Hepatocyte (in vitro differentiated cells): ENCODE data around the gene TTC9. TPM values are rescaled to one million over a fixed set of nuclear protein-coding genes. Genes with fewer than 3 reads are reported as not detected.

Experiments
- DNase-seq: peaks from one replicate; pipeline ENCODE4 v3.0.0-alpha.2; 2016; ENCODE audit warnings: low spot score
- H2AFZ ChIP-seq: fragments of 200-600 bp; sonication (generic); 2 replicates; pipeline ENCODE4 v1.6.0; 2016; ENCODE audit warnings: antibody characterized with exemption, mild to moderate bottlenecking
- H3K27ac ChIP-seq: fragments of 200-600 bp; sonication (generic); 2 replicates; pipeline ENCODE4 v1.5.1; 2016; ENCODE audit warnings: mild to moderate bottlenecking
- H3K27me3 ChIP-seq: fragments of 200-600 bp; sonication (generic); 2 replicates; pipeline ENCODE4 v1.6.1; 2016
- H3K36me3 ChIP-seq: fragments of 200-600 bp; sonication (generic); replicated peaks from 2 replicates; pipeline ENCODE4 v1.5.1; 2016; ENCODE audit warnings: low read depth; ENCODE audit not compliant: insufficient read depth
- H3K4me1 ChIP-seq: fragments of 200-600 bp; sonication (generic); 2 replicates; pipeline ENCODE4 v1.5.1; 2016; ENCODE audit warnings: mild to moderate bottlenecking, moderate library complexity; ENCODE audit not compliant: insufficient read depth
- H3K4me2 ChIP-seq: fragments of 200-600 bp; sonication (generic); 2 replicates; pipeline ENCODE4 v1.6.0; 2016
- H3K4me3 ChIP-seq: fragments of 200-600 bp; sonication (generic); 2 replicates; pipeline ENCODE4 v1.5.1; 2016; ENCODE audit warnings: mild to moderate bottlenecking
- H3K79me2 ChIP-seq: fragments of 200-600 bp; sonication (generic); 2 replicates; pipeline ENCODE4 v1.6.0; 2017; ENCODE audit warnings: mild to moderate bottlenecking
- H3K9me2 ChIP-seq: fragments of 200-600 bp; sonication (generic); replicated peaks from 2 replicates; pipeline ENCODE4 v1.6.0; 2017; ENCODE audit warnings: mild to moderate bottlenecking; ENCODE audit not compliant: insufficient read depth
- H3K9me3 ChIP-seq: fragments of 200-600 bp; sonication (generic); 2 replicates; pipeline ENCODE4 v1.5.1; 2016; ENCODE audit warnings: low read depth, mild to moderate bottlenecking
- H4K20me1 ChIP-seq: fragments of 200-600 bp; sonication (generic); 2 replicates; pipeline ENCODE4 v1.6.0; 2016; ENCODE audit warnings: mild to moderate bottlenecking; ENCODE audit not compliant: insufficient read depth, poor library complexity, severe bottlenecking
- CTCF ChIP-seq: fragments of 200-600 bp; sonication (generic); IDR thresholded peaks from 2 replicates; pipeline ENCODE4 v1.5.1; 2016; ENCODE audit warnings: antibody characterized with exemption, mild to moderate bottlenecking; ENCODE audit not compliant: poor library complexity
- EZH2 ChIP-seq: fragments of 200-600 bp; sonication (generic); IDR thresholded peaks from 2 replicates; pipeline ENCODE4 v1.6.1; 2016; ENCODE audit warnings: antibody characterized with exemption, mild to moderate bottlenecking, borderline replicate concordance
- EZH2phosphoT487 ChIP-seq: fragments of 200-600 bp; sonication (generic); IDR thresholded peaks from one replicate; pipeline ENCODE4 v1.6.1; 2018; ENCODE audit warnings: antibody characterized with exemption, mild to moderate bottlenecking, low read depth, moderate library complexity; ENCODE audit not compliant: unreplicated experiment, severe bottlenecking
- WGBS: methylation state at CpG from one replicate; pipeline ENCODE4 v1.1.6; 2016; ENCODE audit warnings: low lambda C conversion rate; ENCODE audit errors: missing lambda C conversion rate; 5-methylcytosine and 5-hydroxymethylcytosine counted together
- polyA plus RNA-seq: library from polyadenylated mRNA; unstranded; fragments of >200 nt; fragmentation: Nextera tagmentation; extraction: Ambion mirVana; gene quantifications from 2 replicates; pipeline ENCODE4 v1.2.1, GENCODE V29; 2016
- total RNA-seq: library from RNA; depleted of rRNA; stranded (reverse); fragments of >200 nt; gene quantifications from 2 replicates; pipeline ENCODE4 v1.2.3, GENCODE V29; 2014

Gene TTC9
- total and polyA plus RNA-seq, 2 experiments from 2014 or later: 3.6 to 4.9 TPM

DNA sequence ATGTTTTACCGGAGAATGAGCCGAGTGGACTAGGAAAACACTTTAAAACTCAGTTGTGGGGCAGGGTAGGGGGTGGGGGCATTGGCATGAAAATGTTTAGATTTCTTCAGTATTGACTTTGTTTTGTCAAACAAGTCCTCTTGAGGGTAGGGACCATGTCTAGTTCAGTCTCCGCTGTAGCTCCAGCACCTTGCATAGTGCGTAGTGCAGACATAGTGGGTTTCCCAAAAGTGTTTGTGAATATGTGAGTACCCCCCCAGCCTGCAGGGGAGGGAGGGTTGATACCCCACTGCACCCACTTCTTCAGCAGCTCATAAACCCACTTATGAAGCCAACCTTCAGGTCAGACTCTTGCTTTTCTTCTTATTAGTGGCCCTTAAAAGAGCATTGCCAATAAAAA is 71.4 kb downstream of the TTC9 start:
- 79% methylated on average over 4 of the region's 4 CpGs for WGBS
- TF ChIP-seq EZH2 (no peak), CTCF (no peak), EZH2phosphoT487 (no peak)
- H3K4me3 ChIP-seq: no peak overlapping the region

GRCh38 chr14:70713511-70713916 is 71.8 kb downstream of the TTC9 start:
- Histone ChIP-seq H3K27ac (no peak overlapping the region), H2AFZ (no peak overlapping the region), H3K4me2 (no peak overlapping the region), H3K36me3 (no peaks in the 10 kb centered on the region), H3K4me1 (peaks cover 12% of the 10 kb centered on the region), H3K79me2 (no peaks in the 10 kb centered on the region), H3K27me3 (no peaks in the 10 kb centered on the region), H4K20me1 (no peaks in the 10 kb centered on the region), H3K9me2 (no peaks in the 10 kb centered on the region), H3K9me3 (no peaks in the 10 kb centered on the region), H3K4me3 (no peak overlapping the region)
- TF ChIP-seq CTCF: no peak
- no peak for TF ChIP-seq EZH2phosphoT487
- TF ChIP-seq EZH2: no peak
- 41% methylated on average over 3 of the region's 3 CpGs for WGBS
- no peak for DNase-seq

More for the DNA sequence above, 71.4 kb downstream of the TTC9 start:
- no peaks in the 10 kb centered on the region for H3K79me2 ChIP-seq
- no peak overlapping the region for H3K4me2 ChIP-seq
- no peaks in the 10 kb centered on the region for H3K9me2 ChIP-seq
- no peaks in the 10 kb centered on the region for H3K9me3 ChIP-seq
- H3K4me1 ChIP-seq: peaks cover 12% of the 10 kb centered on the region
- no peak for DNase-seq
- H4K20me1 ChIP-seq: no peaks in the 10 kb centered on the region
- no peaks in the 10 kb centered on the region for H3K36me3 ChIP-seq
- no peak overlapping the region for H2AFZ ChIP-seq
- no peak overlapping the region for H3K27ac ChIP-seq
- H3K27me3 ChIP-seq: no peaks in the 10 kb centered on the region

DNA sequence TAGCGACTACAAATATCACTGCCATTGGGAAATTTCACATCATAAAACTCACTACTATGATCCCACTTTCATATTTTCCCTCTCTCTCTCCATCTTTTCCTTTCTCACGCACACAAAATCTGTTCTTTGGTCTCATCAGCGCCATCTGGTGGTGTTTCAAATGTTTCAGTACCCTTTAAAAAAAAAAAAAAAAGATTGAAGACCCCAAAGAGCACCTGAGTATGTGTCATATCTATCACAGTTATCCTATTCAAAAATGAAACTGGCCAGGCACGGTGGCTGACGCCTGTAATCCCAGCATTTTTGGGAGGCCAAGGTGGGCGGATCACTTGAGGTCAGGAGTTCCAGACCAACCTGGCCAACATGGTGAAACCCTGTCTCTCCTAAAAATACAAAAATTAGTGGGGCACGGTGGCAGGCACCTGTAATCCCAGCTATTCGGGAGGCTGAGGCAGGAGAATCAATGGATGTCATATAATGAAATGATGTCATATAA is 72.4 kb downstream of the TTC9 start:
- Histone ChIP-seq H3K4me1 (peaks cover 12% of the 10 kb centered on the region), H3K27ac (no peak overlapping the region), H3K79me2 (no peaks in the 10 kb centered on the region), H3K4me2 (no peak overlapping the region), H3K36me3 (no peaks in the 10 kb centered on the region), H3K4me3 (no peak overlapping the region), H4K20me1 (no peaks in the 10 kb centered on the region), H3K9me2 (no peaks in the 10 kb centered on the region), H3K27me3 (no peaks in the 10 kb centered on the region), H3K9me3 (no peaks in the 10 kb centered on the region), H2AFZ (no peak overlapping the region)
- peak; percentile 79 for DNase-seq
- TF ChIP-seq EZH2phosphoT487: no peak
- TF ChIP-seq EZH2: no peak
- TF ChIP-seq CTCF: peak; percentile 84
- WGBS: 19% methylated on average over 8 of the region's 8 CpGs
